Left lung (tissue), 10 donors: ENCODE measurements around the gene COL16A1. TPM values are rescaled to one million over a fixed set of nuclear protein-coding genes. Genes with fewer than 3 reads are reported as not detected.

Source experiments
- ATAC-seq: fragments of 200-7000 bp; cut with Tn5 transposase; one replicate; pipeline ENCODE4 v1.9.1; 2020; ENCODE audit warnings: moderate library complexity
- DNase-seq, 4 donors: peaks; one replicate each; pipeline ENCODE4 v3.0.0-alpha.2; 2013 to 2020
- H3K27ac ChIP-seq, 2 donors: fragments of 200-600 bp; sonication (generic) in 1 of 2; one replicate each; pipeline versions ENCODE4 v1.5.0 to v1.8.0; 2020 to 2021
- H3K27me3 ChIP-seq, 2 donors: fragments of 200-600 bp; sonication (generic) in 1 of 2; one replicate each; pipeline versions ENCODE4 v1.5.0 to v1.8.0; 2020 to 2021
- H3K36me3 ChIP-seq, 2 donors: fragments of 200-600 bp; sonication (generic) in 1 of 2; one replicate each; pipeline versions ENCODE4 v1.5.0 to v1.8.0; 2020 to 2021
- H3K4me1 ChIP-seq, 2 donors: fragments of 200-600 bp; one replicate each; pipeline ENCODE4 v1.8.0; 2021
- H3K4me3 ChIP-seq, 2 donors: fragments of 200-600 bp; sonication (generic) in 1 of 2; one replicate each; pipeline versions ENCODE4 v1.5.0 to v1.8.0; 2020 to 2021; ENCODE audit warnings: mild to moderate bottlenecking in 1 of 2
- H3K9me3 ChIP-seq, 2 donors: fragments of 200-600 bp; sonication (generic) in 1 of 2; one replicate each; pipeline versions ENCODE4 v1.5.0 to v1.8.0; 2020 to 2021
- CTCF ChIP-seq, 2 donors: fragments of 200-600 bp; sonication (generic) in 1 of 2; IDR thresholded peaks; one replicate each; pipeline versions ENCODE4 v1.5.0 to v1.8.0; 2021; ENCODE audit warnings: antibody characterized with exemption in 2 of 2
- intact Hi-C, 2 donors: fragments of 100-400 bp; cut with DNase I; formaldehyde crosslinking; loops; one replicate each; pipeline versions ENCODE4 v1.11.2 to v1.14.2; 2022
- polyA plus RNA-seq, 6 donors: library from polyadenylated mRNA; unstranded; fragments of 120-200 nt; gene quantifications; one replicate each; pipeline ENCODE4 v1.2.1, GENCODE V29; 2013; ENCODE audit not compliant: insufficient read length in 6 of 6
- total RNA-seq, 2 donors: library from RNA; stranded (reverse); fragmentation: NEBNext Ultra II Directional; extraction: Animal tissue kit (Norgen Biotek cat#: 25700); gene quantifications; one replicate each; pipeline ENCODE4 v1.2.1, GENCODE V29; 2021
- donor health status: DM: no; HTN: yes; CAD: no.
- donor health status: DM: no; HTN: no; CAD: no.

The COL16A1 gene
- total and polyA plus RNA-seq, 8 donors = 64.8 to 177 (median 118) TPM

GRCh38 chr1:31691446-31691845 is 12.4 kb downstream of the COL16A1 start:
- Histone ChIP-seq H3K27me3 (peaks cover 0 to 31% of the 10 kb centered on the region in 2 donors), H3K4me1 (no peaks in the 10 kb centered on the region), H3K9me3 (no peaks in the 10 kb centered on the region), H3K4me3 (no peak overlapping the region), H3K27ac (no peak overlapping the region), H3K36me3 (no peaks in the 10 kb centered on the region)
- no peak for TF ChIP-seq CTCF (IDR thresholded peaks at IDR 0.05)
- ATAC-seq (no peak), DNase-seq (no peak)
- intact Hi-C loops = no loop called here

- DNase-seq (no peak), ATAC-seq (no peak)
- no peaks in the 10 kb centered on the region for H3K36me3 ChIP-seq
- H3K4me3 ChIP-seq = no peak overlapping the region
- intact Hi-C loops = no loop called here
- TF ChIP-seq CTCF (IDR thresholded peaks at IDR 0.05) = no peak
- H3K27me3 ChIP-seq = peaks cover 0 to 27% of the 10 kb centered on the region in 2 donors
- H3K4me1 ChIP-seq = no peaks in the 10 kb centered on the region
- no peak overlapping the region for H3K27ac ChIP-seq
- no peaks in the 10 kb centered on the region for H3K9me3 ChIP-seq
These were observed 12.9 kb downstream of the COL16A1 start for GRCh38 chr1:31690921-31691320.

GRCh38 chr1:31689854-31690253 is 14.0 kb downstream of the COL16A1 start:
- Histone ChIP-seq H3K4me1 (no peaks in the 10 kb centered on the region), H3K27me3 (peaks cover 0 to 31% of the 10 kb centered on the region in 2 donors), H3K9me3 (no peaks in the 10 kb centered on the region), H3K36me3 (no peaks in the 10 kb centered on the region), H3K27ac (no peak overlapping the region), H3K4me3 (no peak overlapping the region)
- intact Hi-C loops = no loop called here
- no peak for TF ChIP-seq CTCF (IDR thresholded peaks at IDR 0.05)
- DNase-seq = no peak
- ATAC-seq = no peak

GRCh38 chr1:31689379-31689778 is 14.4 kb downstream of the COL16A1 start:
- H3K27me3 ChIP-seq = peaks cover 0 to 36% of the 10 kb centered on the region in 2 donors
- ATAC-seq (no peak), DNase-seq (no peak)
- H3K4me3 ChIP-seq = no peak overlapping the region
- H3K9me3 ChIP-seq = no peaks in the 10 kb centered on the region
- no peaks in the 10 kb centered on the region for H3K4me1 ChIP-seq
- intact Hi-C loops = no loop called here
- H3K27ac ChIP-seq = no peak overlapping the region
- no peaks in the 10 kb centered on the region for H3K36me3 ChIP-seq
- no peak for TF ChIP-seq CTCF (IDR thresholded peaks at IDR 0.05)

- Histone ChIP-seq H3K36me3 (no peaks in the 10 kb centered on the region), H3K27me3 (peaks cover 0 to 42% of the 10 kb centered on the region in 2 donors), H3K4me3 (no peak overlapping the region), H3K9me3 (no peaks in the 10 kb centered on the region), H3K4me1 (no peaks in the 10 kb centered on the region), H3K27ac (no peak overlapping the region)
- intact Hi-C loops = no loop called here
- no peak for DNase-seq
- ATAC-seq = no peak
- TF ChIP-seq CTCF (IDR thresholded peaks at IDR 0.05) = no peak
These were observed 15.4 kb downstream of the COL16A1 start for GRCh38 chr1:31688233-31688918.
